AG09319 (cell line): Measurements from ENCODE around the gene ADAMTS3.
A peak's percentile ranks its signal among the peaks of the same experiment; 100 is the strongest.

ENCODE experiments used
- DNase-seq: peaks from one replicate; pipeline ENCODE4 v3.0.0-alpha.2; 2010; ENCODE audit warnings: low read depth; ENCODE audit errors: extremely low read depth
- CTCF ChIP-seq: IDR thresholded peaks from 2 replicates; pipeline ENCODE4 v1.5.1; 2011; ENCODE audit warnings: low read depth, mild to moderate bottlenecking, inconsistent platforms, low read length, moderate library complexity

ADAMTS3 gene

GRCh38 chr4:72318421-72319170 is 250.4 kb downstream of the ADAMTS3 start:
- TF ChIP-seq CTCF, result no peak

GRCh38 chr4:72314869-72315268 is 254.2 kb downstream of the ADAMTS3 start:
- no peak for TF ChIP-seq CTCF
- peak; percentile 72 for DNase-seq

More at GRCh38 chr4:72318421-72319170, 250.4 kb downstream of the ADAMTS3 start:
- no peak for DNase-seq

- DNase-seq, result no peak
- TF ChIP-seq CTCF, result no peak
Observed at GRCh38 chr4:72313121-72313520, 255.9 kb downstream of the ADAMTS3 start.

GRCh38 chr4:72312032-72312650 is 256.9 kb downstream of the ADAMTS3 start:
- no peak for TF ChIP-seq CTCF
- DNase-seq, result peak; percentile 75

GRCh38 chr4:72311291-72311690 is 257.7 kb downstream of the ADAMTS3 start:
- no peak for DNase-seq
- TF ChIP-seq CTCF, result no peak

GRCh38 chr4:72305620-72306019 is 263.4 kb downstream of the ADAMTS3 start:
- no peak for DNase-seq
- TF ChIP-seq CTCF, result no peak

GRCh38 chr4:72305080-72305479 is 263.9 kb downstream of the ADAMTS3 start:
- TF ChIP-seq CTCF, result no peak
- DNase-seq, result no peak
